Suppressor macrophage (primary cell): ENCODE data around the gene RNU5B-1.

ENCODE experiments used
- DNase-seq, 4 experiments: peaks; one replicate each; pipeline ENCODE4 v3.0.0-alpha.2; 2020 to 2022
- total RNA-seq, 17 experiments: gene quantifications; one replicate each; lab custom pipeline; 2026; ENCODE audit warnings: mixed read lengths in 6 of 17, inconsistent platforms in 3 of 17; lab: John Stamatoyannopoulos, UW

Gene RNU5B-1
- 1.3 to 42.1 (median 12.1) reads per million in 17 experiments for total RNA-seq

- peak; percentile 88 to 96 (median 92) for DNase-seq
Observed at GRCh38 chr15:65304381-65305149, at the start of gene RNU5B-1. Gene RNU5B-1 (plus strand): TSS chr15:65304677.

DNA sequence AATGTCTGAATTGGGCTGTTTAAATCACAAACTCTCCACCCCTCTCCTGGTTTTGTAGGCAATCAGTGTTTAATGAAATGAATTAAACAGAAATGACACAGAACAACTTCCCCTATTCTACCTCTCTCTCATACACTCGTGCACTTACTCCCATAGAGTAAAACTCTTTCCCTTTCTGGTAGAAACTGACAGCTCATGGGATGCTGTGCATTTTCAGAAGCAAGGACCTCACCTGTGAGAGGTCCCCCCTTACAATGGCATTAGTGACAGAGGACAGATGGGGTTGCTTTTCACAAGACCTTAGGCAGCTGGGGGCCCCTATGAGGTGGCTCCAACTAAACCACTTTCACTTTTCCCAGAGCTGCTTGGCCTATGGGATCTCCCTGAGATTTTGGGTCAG lies 49.7 kb upstream of the RNU5B-1 start:
- DNase-seq = no peak

DNA sequence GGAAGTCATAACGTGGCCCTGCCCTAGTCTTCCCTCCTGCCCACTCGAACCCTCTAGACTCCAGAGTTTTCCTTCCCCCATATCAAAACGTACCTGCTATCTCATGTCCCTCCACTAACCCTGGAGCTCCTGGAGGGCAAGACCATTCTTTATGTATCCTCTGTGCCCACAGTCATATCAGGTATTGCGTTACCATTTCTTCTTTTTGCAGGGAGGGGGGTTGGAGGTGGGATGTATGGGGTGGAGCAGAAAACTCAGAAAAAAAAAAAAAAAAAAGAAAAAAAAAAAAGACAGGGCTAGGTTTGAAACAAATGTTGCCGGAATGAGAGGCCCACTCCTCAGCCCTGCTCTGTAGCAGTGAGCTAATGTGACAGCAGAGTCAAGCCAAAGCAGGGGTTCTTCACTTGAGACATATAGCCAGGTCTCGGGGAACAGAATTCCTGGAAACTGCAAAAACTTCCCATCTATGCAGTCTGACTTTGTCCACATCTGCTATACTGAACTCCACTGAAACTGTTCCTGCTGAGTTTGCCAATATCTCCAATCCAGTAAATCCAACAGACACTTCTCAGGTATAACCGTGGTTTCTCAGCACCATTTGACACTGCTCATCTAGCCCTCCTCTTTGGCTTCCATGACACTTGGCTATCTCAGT lies 48.9 kb upstream of the RNU5B-1 start:
- DNase-seq = no peak

DNA sequence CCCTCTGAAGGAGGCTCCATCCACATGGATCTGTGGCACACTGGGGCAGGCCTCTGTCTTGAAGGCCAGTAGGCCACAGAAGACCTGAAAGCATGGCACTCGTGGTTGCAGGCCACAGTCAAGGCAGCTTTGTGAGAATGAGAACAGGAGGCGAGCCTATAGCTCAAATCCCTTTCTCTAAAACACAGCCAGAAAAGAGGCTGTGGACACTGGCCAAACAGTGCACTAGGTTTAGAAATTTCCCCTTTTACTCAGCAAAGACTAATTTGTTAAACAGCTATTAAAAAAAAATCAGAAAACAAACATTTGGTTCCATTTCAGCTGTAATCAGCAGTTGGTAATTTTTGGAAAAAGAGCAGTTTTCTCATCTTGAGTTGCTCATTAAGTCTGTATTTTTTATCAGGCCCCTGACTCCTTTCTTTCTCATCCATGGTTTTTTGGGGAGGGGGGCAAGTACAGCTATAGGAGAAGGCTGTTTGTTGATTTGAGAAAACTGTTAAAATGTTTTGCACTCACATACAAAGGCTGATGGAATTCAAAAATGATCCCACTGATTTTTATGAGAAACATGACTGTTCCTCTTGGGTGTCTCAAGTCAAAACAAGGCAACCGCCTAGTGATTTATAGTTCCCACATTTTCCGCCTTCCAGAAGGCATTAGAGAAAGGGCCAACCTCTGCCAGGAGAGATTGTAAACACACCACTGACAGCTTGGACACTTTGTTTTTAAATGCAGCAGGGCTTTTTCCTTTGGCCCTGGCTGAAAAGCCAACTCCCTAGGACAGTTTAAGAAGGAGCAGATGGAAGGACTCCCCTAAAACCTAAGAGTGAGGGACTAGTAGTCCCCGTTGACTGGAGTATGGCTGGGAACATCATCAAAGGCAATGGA lies 45.9 kb upstream of the RNU5B-1 start:
- no peak for DNase-seq

- DNase-seq = no peak
Observed at GRCh38 chr15:65259367-65259797, 45.1 kb upstream of the RNU5B-1 start.

- no peak for DNase-seq
Observed at GRCh38 chr15:65260968-65261367, 43.5 kb upstream of the RNU5B-1 start.

GRCh38 chr15:65263313-65263712 lies 41.2 kb upstream of the RNU5B-1 start:
- no peak for DNase-seq

- DNase-seq = no peak
Observed at GRCh38 chr15:65264863-65265430, 39.5 kb upstream of the RNU5B-1 start.

- DNase-seq = no peak
Observed at GRCh38 chr15:65266469-65266868, 38.0 kb upstream of the RNU5B-1 start.

GRCh38 chr15:65268411-65268810 lies 36.1 kb upstream of the RNU5B-1 start:
- DNase-seq = no peak

DNA sequence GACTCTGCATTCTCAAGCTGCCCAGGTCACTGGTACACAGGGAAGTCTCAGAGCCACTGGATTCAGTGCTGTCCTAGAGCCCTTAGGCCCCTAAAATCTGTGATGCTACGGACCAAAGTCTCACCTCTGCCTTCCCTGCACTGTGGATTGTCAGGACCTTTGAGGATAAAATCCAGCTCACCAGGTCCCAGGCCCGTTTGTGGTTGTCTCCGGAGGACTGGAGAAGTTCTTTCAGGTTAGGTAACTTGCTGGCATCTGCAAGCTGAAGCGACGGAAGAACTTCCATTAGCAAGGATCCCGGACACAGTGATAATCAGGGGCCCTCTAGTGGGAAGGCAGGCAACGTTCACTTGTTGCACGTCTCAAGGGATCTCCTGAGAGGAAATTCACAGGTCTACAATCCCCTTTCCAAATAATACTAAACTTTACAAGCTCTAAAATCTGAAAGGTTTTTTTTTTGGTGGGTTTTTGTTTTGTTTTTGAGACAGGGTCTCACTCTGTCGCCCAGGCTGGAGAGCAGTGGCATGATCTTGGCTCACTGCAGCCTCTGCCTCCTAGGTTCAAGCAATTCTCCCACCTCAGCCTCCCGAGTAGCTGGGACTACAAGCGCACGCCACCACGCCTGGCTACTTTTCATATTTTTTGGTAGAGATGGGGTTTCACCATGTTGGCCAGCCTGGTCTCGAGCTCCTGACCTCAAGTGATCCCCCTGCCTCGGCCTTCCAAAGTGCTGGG lies 33.5 kb upstream of the RNU5B-1 start:
- peak; percentile 52 to 76 (median 72) for DNase-seq

DNA sequence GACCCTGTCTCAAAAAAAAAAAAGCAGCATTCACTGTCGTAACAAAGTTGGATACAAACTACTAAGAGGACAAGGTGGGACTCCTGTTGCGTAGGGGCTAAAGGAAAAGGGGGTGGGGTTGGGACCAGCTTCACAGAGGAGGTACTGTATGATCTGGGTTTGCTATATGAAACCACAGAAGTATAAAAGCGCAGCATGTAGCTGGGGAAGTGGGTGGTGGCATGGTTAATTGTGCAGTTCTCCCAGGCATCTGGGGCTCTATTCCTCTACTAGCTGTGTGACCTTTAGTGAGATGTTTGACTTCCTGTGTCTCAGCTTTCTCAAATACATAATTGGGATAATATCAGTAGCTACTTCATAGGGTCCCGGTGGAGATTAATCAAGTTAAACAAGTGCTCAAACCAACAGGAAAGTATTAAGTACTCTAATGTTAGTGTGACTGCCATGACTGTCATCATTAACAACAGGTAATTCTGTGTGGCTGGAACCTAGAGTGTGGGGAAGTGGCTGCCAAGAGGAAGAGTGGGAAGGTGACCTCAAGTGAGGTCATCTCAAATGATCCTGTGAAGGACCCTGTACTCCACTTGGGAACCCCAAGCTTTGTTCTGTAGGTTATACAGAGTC lies 29.3 kb upstream of the RNU5B-1 start:
- peak; percentile 12 to 44 (median 40) for DNase-seq

- DNase-seq = peak in 1 of 4 experiments; percentile 4
Observed at GRCh38 chr15:65275728-65276126, 28.8 kb upstream of the RNU5B-1 start.

DNA sequence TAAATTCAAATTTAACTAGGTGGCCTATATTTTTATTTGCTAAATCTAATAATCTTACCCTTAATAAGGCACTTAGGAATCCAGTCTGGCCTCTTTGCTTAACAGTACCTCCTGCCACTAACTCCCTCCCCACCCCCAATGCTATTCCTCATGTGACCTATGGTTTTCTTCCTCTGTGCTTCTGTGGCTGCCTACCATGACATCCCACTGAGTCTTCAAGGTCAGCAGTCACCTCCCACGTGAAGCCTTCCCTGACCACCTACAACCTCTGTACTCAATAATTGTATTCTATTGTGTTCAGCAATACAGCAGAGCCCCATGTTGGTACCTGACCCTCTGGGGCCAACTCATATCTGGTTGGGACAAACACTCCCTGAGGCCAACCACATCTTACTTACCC lies 27.5 kb upstream of the RNU5B-1 start:
- DNase-seq = peak; percentile 31 to 69 (median 58)

- DNase-seq = peak in 2 of 4 experiments; percentile 19 to 22
Observed at GRCh38 chr15:65278480-65278879, 26.0 kb upstream of the RNU5B-1 start.

- no peak for DNase-seq
Observed at GRCh38 chr15:65285291-65286068, 19.0 kb upstream of the RNU5B-1 start.

GRCh38 chr15:65286069-65286703 lies 18.3 kb upstream of the RNU5B-1 start:
- DNase-seq = peak; percentile 20 to 70 (median 46)

- DNase-seq = peak; percentile 78 to 94 (median 90)
Observed at GRCh38 chr15:65286704-65287519, 17.6 kb upstream of the RNU5B-1 start, which contains the start of gene PARP16. Gene PARP16 (minus strand): TSS chr15:65286883. CDS start chr15:65286426, 457 bp downstream.

DNA sequence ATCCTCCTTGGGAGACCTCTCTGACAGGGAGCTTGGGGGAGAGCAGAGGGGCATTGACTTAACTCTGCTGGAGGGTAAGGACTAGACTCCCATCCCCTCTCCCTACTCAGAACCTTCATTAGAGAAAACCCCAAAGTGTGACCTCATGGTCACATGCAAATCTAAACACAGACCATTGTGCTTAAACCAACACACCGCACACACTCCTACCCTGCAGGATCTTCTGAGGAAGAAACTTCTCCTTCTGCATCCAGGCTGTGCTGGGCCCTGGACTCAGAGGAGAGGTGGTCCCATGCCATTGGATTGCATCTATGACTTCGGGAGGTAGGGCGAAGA lies 17.0 kb upstream of the RNU5B-1 start:
- peak; percentile 69 to 78 (median 74) for DNase-seq
